Nephron progenitor cell (in vitro differentiated cells): ENCODE measurements around the gene RBM19.
A peak's percentile ranks its signal among the peaks of the same experiment; 100 is the strongest.

Source experiments
- DNase-seq: peaks from one replicate; pipeline ENCODE4 v3.0.0; 2021
- H3K27ac Mint-ChIP-seq: 2 replicates; pipeline ENCODE4 v1.8.0; 2021; ENCODE audit warnings: mild to moderate bottlenecking, moderate library complexity, mixed read lengths
- H3K27me3 Mint-ChIP-seq: 2 replicates; pipeline ENCODE4 v1.8.0; 2021; ENCODE audit warnings: mild to moderate bottlenecking, low read depth, mixed read lengths; ENCODE audit not compliant: poor library complexity
- H3K36me3 Mint-ChIP-seq: 2 replicates; pipeline ENCODE4 v1.8.0; 2021; ENCODE audit warnings: low read depth, mixed read lengths
- H3K4me1 Mint-ChIP-seq: 2 replicates; pipeline ENCODE4 v1.8.0; 2021; ENCODE audit warnings: mixed read lengths
- H3K4me3 Mint-ChIP-seq: 2 replicates; pipeline ENCODE4 v1.8.0; 2021; ENCODE audit warnings: mild to moderate bottlenecking, moderate library complexity, mixed read lengths
- H3K9me3 Mint-ChIP-seq: 2 replicates; pipeline ENCODE4 v1.8.0; 2021; ENCODE audit warnings: mild to moderate bottlenecking, moderate library complexity, mixed read lengths
- CTCF ChIP-seq: fragments of 200-600 bp; sonication (generic); IDR thresholded peaks from 2 replicates; pipeline ENCODE4 v1.5.0; 2021; ENCODE audit warnings: antibody characterized with exemption

The RBM19 gene

GRCh38 chr12:113926788-113927187 is 39.3 kb downstream of the RBM19 start:
- Mint-ChIP-seq H3K27me3 (peaks cover 4% of the 10 kb centered on the region), H3K4me1 (peaks cover 38% of the 10 kb centered on the region), H3K36me3 (peaks cover 57% of the 10 kb centered on the region), H3K9me3 (no peaks in the 10 kb centered on the region), H3K27ac (peak overlapping the region; percentile 88), H3K4me3 (peak overlapping the region; percentile 5)
- no peak for TF ChIP-seq CTCF
- no peak for DNase-seq

- no peak for DNase-seq
- Mint-ChIP-seq H3K27me3 (no peaks in the 10 kb centered on the region), H3K4me3 (no peak overlapping the region)
Observed at GRCh38 chr12:113924341-113924740, 41.8 kb downstream of the RBM19 start.

GRCh38 chr12:113923251-113923650 is 42.9 kb downstream of the RBM19 start:
- Mint-ChIP-seq H3K9me3 (no peaks in the 10 kb centered on the region), H3K27ac (no peak overlapping the region), H3K27me3 (no peaks in the 10 kb centered on the region), H3K4me1 (peaks cover 27% of the 10 kb centered on the region), H3K4me3 (no peak overlapping the region), H3K36me3 (peaks cover 38% of the 10 kb centered on the region)
- no peak for DNase-seq
- no peak for TF ChIP-seq CTCF

More at GRCh38 chr12:113924341-113924740, 41.8 kb downstream of the RBM19 start:
- Mint-ChIP-seq H3K4me1 (peaks cover 37% of the 10 kb centered on the region), H3K9me3 (no peaks in the 10 kb centered on the region), H3K36me3 (peaks cover 42% of the 10 kb centered on the region), H3K27ac (no peak overlapping the region)
- no peak for TF ChIP-seq CTCF

- Mint-ChIP-seq H3K27me3 (peaks cover 3% of the 10 kb centered on the region), H3K27ac (no peak overlapping the region), H3K9me3 (no peaks in the 10 kb centered on the region), H3K4me3 (no peak overlapping the region), H3K36me3 (peaks cover 32% of the 10 kb centered on the region), H3K4me1 (peaks cover 13% of the 10 kb centered on the region)
- no peak for TF ChIP-seq CTCF
- DNase-seq, result no peak
Observed at GRCh38 chr12:113921430-113921829, 44.7 kb downstream of the RBM19 start.

- Mint-ChIP-seq H3K27me3 (peaks cover 3% of the 10 kb centered on the region), H3K4me1 (peaks cover 7% of the 10 kb centered on the region), H3K4me3 (no peak overlapping the region), H3K9me3 (no peaks in the 10 kb centered on the region), H3K27ac (no peak overlapping the region), H3K36me3 (peaks cover 26% of the 10 kb centered on the region)
- DNase-seq, result no peak
- no peak for TF ChIP-seq CTCF
Observed at GRCh38 chr12:113919791-113920190, 46.3 kb downstream of the RBM19 start.

- Mint-ChIP-seq H3K27me3 (peaks cover 3% of the 10 kb centered on the region), H3K9me3 (no peaks in the 10 kb centered on the region), H3K4me3 (no peak overlapping the region), H3K36me3 (peaks cover 17% of the 10 kb centered on the region), H3K4me1 (peaks cover 8% of the 10 kb centered on the region), H3K27ac (no peak overlapping the region)
- no peak for DNase-seq
- no peak for TF ChIP-seq CTCF
Observed at GRCh38 chr12:113918306-113918705, 47.8 kb downstream of the RBM19 start.
